Heart left ventricle (tissue), 16 donors: ENCODE results near the gene NUDT2. TPM values are rescaled to one million over a fixed set of nuclear protein-coding genes. Genes with fewer than 3 reads are reported as not detected.

Experiments
- ATAC-seq, 4 donors: fragments of 200-7000 bp; cut with Tn5 transposase; one replicate each; pipeline ENCODE4 v1.9.1; 2020 to 2022; ENCODE audit warnings: moderate library complexity in 4 of 4, mild to moderate bottlenecking in 3 of 4, moderate number of reproducible peaks in 1 of 4
- DNase-seq, 5 donors: peaks; one replicate each; pipeline ENCODE4 v3.0.0-alpha.2; 2020
- H3K27ac ChIP-seq, 12 donors: fragments of 200-600 bp; sonication (generic) in 4 of 12; one replicate each; pipeline versions ENCODE4 v1.5.0 to v1.8.0; 2016 to 2022; ENCODE audit warnings: mild to moderate bottlenecking in 2 of 12
- H3K27me3 ChIP-seq, 9 donors: fragments of 200-600 bp; sonication (generic) in 2 of 9; one replicate each; pipeline versions ENCODE4 v1.5.1 to v1.8.0; 2016 to 2022; ENCODE audit warnings: mild to moderate bottlenecking in 3 of 9
- H3K36me3 ChIP-seq, 9 donors: fragments of 200-600 bp; sonication (generic) in 2 of 9; one replicate each; pipeline versions ENCODE4 v1.5.0 to v1.8.0; 2018 to 2022; ENCODE audit warnings: mild to moderate bottlenecking in 2 of 9
- H3K4me1 ChIP-seq, 12 donors: fragments of 200-600 bp; sonication (generic) in 4 of 12; one replicate each; pipeline versions ENCODE4 v1.5.0 to v1.8.0; 2016 to 2022; ENCODE audit warnings: mild to moderate bottlenecking in 3 of 12
- H3K4me3 ChIP-seq, 12 donors: fragments of 200-600 bp; sonication (generic) in 4 of 12; one replicate each; pipeline versions ENCODE4 v1.5.0 to v1.8.0; 2017 to 2022; ENCODE audit warnings: mild to moderate bottlenecking in 9 of 12, moderate library complexity in 4 of 12
- H3K9me3 ChIP-seq, 12 donors: fragments of 200-600 bp; sonication (generic) in 4 of 12; one replicate each; pipeline versions ENCODE4 v1.5.0 to v1.8.0; 2016 to 2022; ENCODE audit warnings: mild to moderate bottlenecking in 1 of 12
- POLR2A ChIP-seq, 2 donors: fragments of 450-650 bp; IDR thresholded peaks; one replicate each; pipeline ENCODE4 v1.6.1; 2017; ENCODE audit warnings: antibody characterized with exemption in 2 of 2, mild to moderate bottlenecking in 2 of 2, moderate library complexity in 2 of 2
- WGBS, 4 donors: extraction: QIAGEN DNeasy Blood & Tissue Kit in 2 of 4; methylation state at CpG; one replicate each; pipeline versions ENCODE4 v1.1.5 to v1.1.7; 2013 to 2018; 5-methylcytosine and 5-hydroxymethylcytosine counted together
- intact Hi-C, 10 donors: fragments of 100-400 bp; cut with DNase I; formaldehyde crosslinking; loops; one replicate each; pipeline versions ENCODE4 v1.11.1 to v1.14.2; 2022
- polyA plus RNA-seq, 2 donors: library from polyadenylated mRNA; stranded (reverse); fragments of 200-250 nt; gene quantifications; one replicate each; pipeline ENCODE4 v1.2.3, GENCODE V29; 2013
- total RNA-seq, 9 donors: library from RNA; depleted of rRNA in 2 of 9; stranded (reverse); fragments of >200 nt in 2 of 9; fragmentation: NEBNext Ultra II Directional in 3 of 9; extraction: Animal tissue kit (Norgen Biotek cat#: 25700) in 3 of 9; gene quantifications; one replicate each; pipeline versions ENCODE4 v1.1.0 to v1.2.4, GENCODE V29; 2016 to 2023
- TF ChIP-seq, protein P1 (sequence below), 12 donors: fragments of 200-600 bp; sonication (generic) in 4 of 12; IDR thresholded peaks; one replicate each; pipeline versions ENCODE4 v1.5.0 to v1.8.0; 2018 to 2022; ENCODE audit warnings: antibody characterized with exemption in 12 of 12, mild to moderate bottlenecking in 5 of 12
- donor health status: ischemic (EF 13 %, LVEDD 7.1; RV severe dilation, severe dysfunction).
- donor health status: healthy with polysubstance abuse.
- donor health status: DM: no; HTN: yes; CAD: no.
- donor health status: DM: no; HTN: no; CAD: no.
- donor health status: ischemic (EF 25% LVEDD 6.9; RV normal size, moderate dysfunction).
- donor health status: ischemic (EF 25% LVEDD 5.7; RV mildly dilated, moderate dysfunction).
- donor health status: healthy.
- donor health status: DM: yes; HTN: yes; CAD: no.
- donor health status: ischemic (EF 35%, LVEDD 5.7; RV mildly dilated, moderate dysfunction).
- donor health status: nonischemic (EF 11% LVEDD 7.7; RV severe dilation, severe dysfunction).
- donor health status: DM: yes; HTN: yes; CAD: no.
- donor health status: PGD.
- donor health status: ischemic (EF 29% LVEDD 5.4; RV normal size, mild dysfunction).
- donor health status: nonischemic (EF 23%, LVEDD 6.1; RV moderate dilation, normal function).

NUDT2 gene
- total and polyA plus RNA-seq, 11 donors: 14.1 to 27.6 (median 17.5) TPM

DNA sequence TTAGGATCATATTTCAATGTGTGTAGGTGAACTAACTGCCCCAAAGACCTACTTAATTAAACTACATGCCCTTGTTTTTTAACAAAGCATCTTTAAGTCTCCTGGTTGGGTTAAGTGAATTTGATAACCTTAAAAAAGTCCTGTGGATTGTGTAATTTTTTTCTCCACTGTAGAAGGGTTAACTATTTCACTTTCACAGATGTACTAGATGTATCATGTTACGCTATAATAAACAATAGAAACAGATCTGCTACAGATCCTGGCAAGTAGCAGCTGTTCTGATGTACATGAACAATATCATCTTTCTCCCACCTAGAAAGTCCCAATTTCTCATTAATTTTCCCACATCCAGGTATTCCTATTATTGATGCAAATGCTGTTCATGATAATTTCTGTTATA is 19.2 kb upstream of the NUDT2 start:
- Histone ChIP-seq H3K9me3 (no peaks in the 10 kb centered on the region), H3K27ac (no peak overlapping the region), H3K4me1 (no peaks in the 10 kb centered on the region), H3K4me3 (no peak overlapping the region), H3K36me3 (no peaks in the 10 kb centered on the region), H3K27me3 (no peaks in the 10 kb centered on the region)
- intact Hi-C loops: loop anchor here in 1 of 10 donors (10.0 kb wide), 1 partner anchor 45 kb away; no protein-coding TSS in a partner anchor
- TF ChIP-seq, protein P1, sequence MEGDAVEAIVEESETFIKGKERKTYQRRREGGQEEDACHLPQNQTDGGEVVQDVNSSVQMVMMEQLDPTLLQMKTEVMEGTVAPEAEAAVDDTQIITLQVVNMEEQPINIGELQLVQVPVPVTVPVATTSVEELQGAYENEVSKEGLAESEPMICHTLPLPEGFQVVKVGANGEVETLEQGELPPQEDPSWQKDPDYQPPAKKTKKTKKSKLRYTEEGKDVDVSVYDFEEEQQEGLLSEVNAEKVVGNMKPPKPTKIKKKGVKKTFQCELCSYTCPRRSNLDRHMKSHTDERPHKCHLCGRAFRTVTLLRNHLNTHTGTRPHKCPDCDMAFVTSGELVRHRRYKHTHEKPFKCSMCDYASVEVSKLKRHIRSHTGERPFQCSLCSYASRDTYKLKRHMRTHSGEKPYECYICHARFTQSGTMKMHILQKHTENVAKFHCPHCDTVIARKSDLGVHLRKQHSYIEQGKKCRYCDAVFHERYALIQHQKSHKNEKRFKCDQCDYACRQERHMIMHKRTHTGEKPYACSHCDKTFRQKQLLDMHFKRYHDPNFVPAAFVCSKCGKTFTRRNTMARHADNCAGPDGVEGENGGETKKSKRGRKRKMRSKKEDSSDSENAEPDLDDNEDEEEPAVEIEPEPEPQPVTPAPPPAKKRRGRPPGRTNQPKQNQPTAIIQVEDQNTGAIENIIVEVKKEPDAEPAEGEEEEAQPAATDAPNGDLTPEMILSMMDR (IDR thresholded peaks at IDR 0.05): no peak
- TF ChIP-seq POLR2A (IDR thresholded peaks at IDR 0.05): no peak
- ATAC-seq (no peak), DNase-seq (no peak)
- WGBS, 4 donors: 99 to 100% (median 100%) methylated on average over 1 of the region's 1 CpG

DNA sequence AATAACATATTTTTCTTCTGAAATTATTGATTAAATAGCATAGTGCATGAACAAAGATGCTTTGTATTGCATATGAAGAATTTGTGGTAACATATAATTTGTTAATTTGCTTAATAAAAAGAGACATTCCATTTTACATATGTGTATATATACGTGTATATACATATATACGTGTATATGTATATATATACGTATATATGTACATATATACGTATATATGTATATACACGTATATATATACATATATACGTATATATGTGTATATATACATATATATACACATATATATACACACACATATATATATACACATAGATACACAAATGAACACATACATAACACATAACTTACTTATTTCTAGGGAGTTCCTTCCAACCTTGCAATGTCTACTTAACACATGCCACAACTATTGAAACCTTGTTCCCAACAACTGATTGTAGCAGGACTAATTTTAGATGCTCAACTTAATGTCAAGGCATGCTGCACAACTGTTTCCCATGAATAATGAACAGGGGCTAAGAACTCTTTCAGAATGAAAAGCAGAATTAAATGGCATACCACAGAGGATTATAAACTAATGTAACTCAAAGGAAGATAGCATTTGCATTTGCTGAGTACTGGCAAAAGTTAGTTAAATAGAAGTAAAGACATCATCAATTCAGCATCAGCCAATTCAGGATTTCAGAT is 17.7 kb upstream of the NUDT2 start:
- intact Hi-C loops: loop anchor here in 1 of 10 donors (10.0 kb wide), 1 partner anchor 47 kb away; no protein-coding TSS in a partner anchor

DNA sequence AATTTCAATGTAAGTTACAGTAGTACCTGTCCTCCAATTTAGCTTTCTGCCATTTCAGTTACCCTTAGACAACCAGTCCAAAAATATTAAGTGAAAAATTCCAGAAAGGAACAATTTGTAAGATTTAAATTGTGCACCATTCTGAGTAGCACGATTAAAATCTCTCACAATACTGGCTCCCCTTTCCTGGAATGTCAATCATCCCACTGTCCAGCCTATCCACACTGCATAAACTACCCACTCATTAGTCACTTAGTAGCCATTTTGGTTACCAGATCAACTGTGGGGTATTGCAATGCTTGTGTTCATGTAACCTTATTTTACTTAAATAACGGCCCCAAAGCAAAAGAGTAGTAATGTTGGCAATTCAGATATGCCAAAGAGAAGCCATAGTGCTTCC is 11.9 kb upstream of the NUDT2 start:
- no peak overlapping the region for H3K27ac ChIP-seq
- no peak overlapping the region for H3K4me3 ChIP-seq
- TF ChIP-seq POLR2A (IDR thresholded peaks at IDR 0.05): no peak
- TF ChIP-seq, protein P1 (IDR thresholded peaks at IDR 0.05): no peak
- DNase-seq: no peak
- ATAC-seq: no peak
- 78 to 90% (median 86%) methylated on average over 2 of the region's 2 CpGs for WGBS, 4 donors
- H3K9me3 ChIP-seq: no peaks in the 10 kb centered on the region
- intact Hi-C loops: loop anchor here in 1 of 10 donors (10.0 kb wide), 1 partner anchor 53 kb away; no protein-coding TSS in a partner anchor
- no peaks in the 10 kb centered on the region for H3K36me3 ChIP-seq
- H3K27me3 ChIP-seq: no peaks in the 10 kb centered on the region
- H3K4me1 ChIP-seq: peaks cover 0 to 5% (median 0%) of the 10 kb centered on the region in 12 donors

More for the DNA sequence above, 17.7 kb upstream of the NUDT2 start:
- no peak overlapping the region for H3K27ac ChIP-seq
- H3K36me3 ChIP-seq: no peaks in the 10 kb centered on the region
- no peaks in the 10 kb centered on the region for H3K9me3 ChIP-seq
- ATAC-seq: no peak
- no peaks in the 10 kb centered on the region for H3K4me1 ChIP-seq
- 87 to 92% (median 91%) methylated on average over 6 of the region's 6 CpGs for WGBS, 4 donors
- DNase-seq: no peak
- H3K4me3 ChIP-seq: no peak overlapping the region
- TF ChIP-seq, protein P1 (IDR thresholded peaks at IDR 0.05): no peak
- no peak for TF ChIP-seq POLR2A (IDR thresholded peaks at IDR 0.05)
- H3K27me3 ChIP-seq: no peaks in the 10 kb centered on the region

DNA sequence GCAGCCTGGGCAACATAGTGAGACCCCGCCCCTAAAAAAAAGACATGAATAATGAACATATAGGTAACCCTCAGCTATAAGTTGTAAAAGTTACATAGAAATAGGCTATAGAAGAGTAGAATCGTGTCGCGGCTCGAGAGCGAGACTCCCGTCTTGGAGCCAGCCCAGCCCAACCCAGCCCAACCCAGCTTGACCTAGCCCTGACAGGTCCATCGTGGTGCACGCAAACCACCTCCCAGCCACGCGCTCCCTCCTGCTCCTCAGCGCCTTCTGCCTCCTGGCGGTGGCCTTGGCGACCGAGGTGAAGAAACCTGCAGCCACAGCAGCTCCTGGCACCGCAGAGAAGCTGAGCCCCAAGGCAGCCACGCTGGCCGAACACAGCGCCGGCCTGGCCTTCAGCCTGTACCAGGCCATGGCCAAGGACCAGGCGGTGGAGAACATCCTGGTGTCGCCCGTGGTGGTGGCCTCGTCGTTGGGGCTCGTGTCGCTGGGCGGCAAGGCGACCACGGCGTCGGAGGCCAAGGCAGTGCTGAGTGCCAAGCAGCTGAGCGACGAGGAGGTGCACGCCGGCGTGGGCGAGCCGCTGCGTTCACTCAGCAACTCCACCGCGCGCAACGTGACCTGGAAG is 11.1 kb upstream of the NUDT2 start:
- WGBS, 4 donors: 94 to 97% (median 95%) methylated on average over 42 to 44 of the region's 44 CpGs

More for the DNA sequence above, 11.1 kb upstream of the NUDT2 start:
- H3K4me3 ChIP-seq: no peak overlapping the region
- intact Hi-C loops: loop anchor here in 1 of 10 donors (10.0 kb wide), 1 partner anchor 53 kb away; no protein-coding TSS in a partner anchor
- no peak for TF ChIP-seq POLR2A (IDR thresholded peaks at IDR 0.05)
- TF ChIP-seq, protein P1 (IDR thresholded peaks at IDR 0.05): no peak
- DNase-seq (no peak), ATAC-seq (no peak)
- H3K4me1 ChIP-seq: peaks cover 0 to 6% (median 0%) of the 10 kb centered on the region in 12 donors
- no peak overlapping the region for H3K27ac ChIP-seq
- no peaks in the 10 kb centered on the region for H3K9me3 ChIP-seq
- no peaks in the 10 kb centered on the region for H3K36me3 ChIP-seq
- no peaks in the 10 kb centered on the region for H3K27me3 ChIP-seq
